GM21367 (cell line): ENCODE data around the gene BICDL2.
"Not testable (repeated sequence)": the region's sequence is repeated elsewhere in the genome, so short reads cannot be mapped to it uniquely, and the experiment has no call there.

Experiments
- ATAC-seq: cut with Tn5 transposase; IDR thresholded peaks from one replicate; pipeline ENCODE4 v1.9.1; 2021; ENCODE audit not compliant: unreplicated experiment

Gene BICDL2

DNA sequence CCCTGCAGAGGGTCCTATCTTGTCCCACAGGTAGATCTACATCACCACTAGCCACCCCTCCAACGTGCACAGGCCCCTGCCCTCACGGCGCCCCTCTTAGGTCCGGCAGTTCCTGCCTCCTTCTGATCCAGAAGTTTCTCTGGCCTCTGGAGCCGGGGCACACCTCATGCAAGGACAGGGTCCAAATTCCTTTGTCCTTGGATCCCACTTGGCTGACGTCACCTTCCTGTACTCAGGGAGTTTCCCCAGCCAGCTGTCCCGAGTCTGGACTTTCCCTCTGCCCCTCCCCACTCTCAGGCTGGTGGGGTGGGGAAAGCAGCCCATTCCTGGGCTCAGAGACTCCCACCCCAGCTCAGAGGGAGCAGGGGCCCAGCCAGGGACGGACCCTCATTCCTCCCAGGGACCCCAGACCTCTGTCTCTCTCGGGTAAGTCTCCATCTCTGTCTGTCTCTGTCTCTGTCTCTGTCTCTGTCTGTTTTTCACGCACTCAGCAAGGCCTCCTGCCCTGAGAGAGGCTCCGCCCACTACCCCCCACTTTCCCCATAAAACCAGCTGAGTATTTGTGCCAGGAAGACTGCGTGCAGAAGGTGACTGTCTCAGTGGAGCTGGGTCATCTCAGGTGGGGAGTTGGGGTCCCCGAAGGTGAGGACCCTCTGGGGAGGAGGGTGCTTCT, 28.5 kb upstream of the BICDL2 start, which contains the start of gene IL32:
Gene IL32, plus strand, starts transcription at position 572 of the 673 bp plus-strand sequence. CDS start 172 bp downstream, outside the sequence.
- no peak for ATAC-seq

DNA sequence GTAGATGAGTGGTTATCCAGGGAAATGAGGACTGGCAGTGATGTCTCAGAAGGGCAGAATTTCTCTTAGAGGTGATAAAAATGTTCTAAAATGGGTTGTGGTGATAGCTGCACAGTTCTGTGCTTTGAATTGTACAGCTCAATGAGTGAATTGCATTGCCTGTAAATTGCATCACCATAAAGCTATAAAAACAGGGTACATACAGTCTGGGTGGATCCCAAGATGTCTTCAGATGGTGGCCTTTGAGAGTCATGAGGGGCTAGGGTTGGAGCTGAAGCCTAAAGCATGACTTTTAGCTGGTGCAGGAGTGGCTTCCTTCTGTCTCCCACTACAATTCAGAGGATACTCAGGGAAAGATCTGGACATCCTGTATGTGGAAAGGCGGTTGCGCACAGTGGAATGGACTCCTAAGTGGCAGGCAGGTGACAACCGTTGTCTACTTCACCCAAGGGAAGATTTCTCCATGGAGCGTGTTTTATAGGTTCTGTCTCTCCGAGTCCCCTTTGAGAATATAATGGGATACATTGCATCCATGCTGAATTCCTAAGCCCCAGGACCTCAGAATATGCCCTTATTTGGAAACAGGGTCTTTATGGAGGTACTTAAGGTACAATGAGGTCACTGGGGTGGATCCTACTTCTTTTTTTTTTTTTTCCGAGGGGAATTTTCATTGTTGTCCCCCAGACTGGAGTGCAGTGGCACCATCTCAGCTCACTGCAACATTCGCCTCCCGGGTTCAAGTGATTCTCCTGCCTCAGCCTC, 27.1 kb upstream of the BICDL2 start:
- ATAC-seq: no peak

- ATAC-seq: no peak
Measured at GRCh38 chr16:3062553-3062952, 25.8 kb upstream of the BICDL2 start.

- ATAC-seq: no peak
Measured at GRCh38 chr16:3060339-3061127, 23.8 kb upstream of the BICDL2 start.

DNA sequence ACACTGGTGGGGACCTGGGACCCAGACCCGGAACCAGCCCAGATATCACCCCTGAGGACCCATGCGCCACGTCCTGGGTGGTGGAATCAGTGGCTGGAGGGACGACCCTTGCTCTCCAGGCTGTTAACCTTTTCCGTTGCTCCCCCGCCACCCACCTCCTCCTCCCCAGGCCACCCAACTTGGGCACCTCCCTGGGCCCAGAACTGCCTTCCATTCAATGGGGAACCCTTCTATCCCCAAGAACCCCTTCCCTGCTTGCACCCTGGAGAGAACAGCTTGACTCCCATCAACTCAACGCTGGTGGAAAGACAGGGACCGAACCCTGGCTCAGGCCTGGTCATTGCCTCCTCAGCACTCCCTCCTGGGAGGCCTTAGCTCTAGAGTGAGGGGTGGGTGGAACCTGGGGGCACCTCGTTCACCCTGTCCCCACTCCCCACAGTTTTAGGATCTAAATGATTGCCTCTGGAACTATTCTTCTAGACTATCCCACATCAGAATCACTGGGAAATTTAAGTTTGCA, 23.0 kb upstream of the BICDL2 start:
- no peak for ATAC-seq

- no peak for ATAC-seq
Measured at GRCh38 chr16:3059041-3059722, 22.4 kb upstream of the BICDL2 start.

DNA sequence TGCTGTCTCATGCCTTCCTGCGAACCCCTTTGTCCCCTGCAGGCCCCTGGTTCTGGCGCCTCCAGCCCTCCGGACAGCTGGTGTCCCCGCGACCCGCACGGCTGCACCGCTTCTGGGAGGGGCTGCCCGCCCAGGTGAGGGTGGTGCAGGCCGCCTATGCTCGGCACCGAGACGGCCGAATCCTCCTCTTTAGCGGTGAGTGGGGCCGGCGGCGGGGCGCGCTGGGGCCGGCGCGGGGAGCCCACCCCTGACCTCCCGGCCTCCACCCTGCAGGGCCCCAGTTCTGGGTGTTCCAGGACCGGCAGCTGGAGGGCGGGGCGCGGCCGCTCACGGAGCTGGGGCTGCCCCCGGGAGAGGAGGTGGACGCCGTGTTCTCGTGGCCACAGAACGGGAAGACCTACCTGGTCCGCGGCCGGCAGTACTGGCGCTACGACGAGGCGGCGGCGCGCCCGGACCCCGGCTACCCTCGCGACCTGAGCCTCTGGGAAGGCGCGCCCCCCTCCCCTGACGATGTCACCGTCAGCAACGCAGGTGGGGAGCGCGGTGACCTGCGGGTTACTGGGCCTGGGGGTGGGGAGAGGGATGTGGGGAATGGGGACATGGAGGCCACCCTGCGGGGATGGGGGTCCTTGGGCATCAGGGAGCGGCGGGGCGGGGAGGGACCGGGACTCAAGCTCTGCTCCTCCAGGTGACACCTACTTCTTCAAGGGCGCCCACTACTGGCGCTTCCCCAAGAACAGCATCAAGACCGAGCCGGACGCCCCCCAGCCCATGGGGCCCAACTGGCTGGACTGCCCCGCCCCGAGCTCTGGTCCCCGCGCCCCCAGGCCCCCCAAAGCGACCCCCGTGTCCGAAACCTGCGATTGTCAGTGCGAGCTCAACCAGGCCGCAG, 21.6 kb upstream of the BICDL2 start:
- ATAC-seq: no peak

GRCh38 chr16:3057181-3058138, 20.7 kb upstream of the BICDL2 start:
- ATAC-seq: no peak

DNA sequence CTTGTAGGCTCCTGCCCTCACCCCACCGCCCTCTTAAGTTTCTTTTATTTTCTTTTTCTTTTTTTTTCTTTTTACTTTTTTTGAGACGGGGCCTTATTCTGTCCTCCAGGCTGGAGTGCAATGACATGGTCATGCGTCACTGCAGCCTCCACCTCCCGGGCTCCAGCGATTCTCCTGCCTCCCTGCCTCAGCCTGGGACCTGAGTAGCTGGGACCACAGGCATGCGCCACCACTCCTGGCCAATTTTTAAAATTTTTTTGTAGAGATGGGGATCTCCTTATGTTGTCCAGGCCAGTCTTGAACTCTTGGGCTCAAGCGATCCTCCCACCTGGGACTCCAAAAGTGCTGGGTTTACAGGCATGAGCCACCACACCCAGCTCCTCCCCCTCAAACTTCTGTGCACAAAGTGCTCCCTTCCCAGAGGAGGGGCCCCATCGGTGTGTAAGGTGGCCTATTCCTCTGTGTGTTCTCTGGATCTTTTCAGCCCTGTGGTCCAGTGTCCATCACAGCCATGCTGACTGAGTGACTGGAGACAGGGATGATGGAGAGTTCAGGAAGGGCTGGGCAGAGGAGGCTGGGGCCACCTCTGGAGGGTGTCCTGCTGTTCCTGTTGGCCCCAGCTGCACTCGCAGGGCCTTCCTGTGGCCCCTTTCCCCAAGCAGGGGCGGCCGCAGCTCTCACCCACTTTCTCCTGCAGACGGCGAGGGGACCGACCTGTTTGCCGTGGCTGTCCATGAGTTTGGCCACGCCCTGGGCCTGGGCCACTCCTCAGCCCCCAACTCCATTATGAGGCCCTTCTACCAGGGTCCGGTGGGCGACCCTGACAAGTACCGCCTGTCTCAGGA, 19.8 kb upstream of the BICDL2 start:
- ATAC-seq: no peak

GRCh38 chr16:3055734-3056115, 19.0 kb upstream of the BICDL2 start:
- ATAC-seq: not testable (repeated sequence)

DNA sequence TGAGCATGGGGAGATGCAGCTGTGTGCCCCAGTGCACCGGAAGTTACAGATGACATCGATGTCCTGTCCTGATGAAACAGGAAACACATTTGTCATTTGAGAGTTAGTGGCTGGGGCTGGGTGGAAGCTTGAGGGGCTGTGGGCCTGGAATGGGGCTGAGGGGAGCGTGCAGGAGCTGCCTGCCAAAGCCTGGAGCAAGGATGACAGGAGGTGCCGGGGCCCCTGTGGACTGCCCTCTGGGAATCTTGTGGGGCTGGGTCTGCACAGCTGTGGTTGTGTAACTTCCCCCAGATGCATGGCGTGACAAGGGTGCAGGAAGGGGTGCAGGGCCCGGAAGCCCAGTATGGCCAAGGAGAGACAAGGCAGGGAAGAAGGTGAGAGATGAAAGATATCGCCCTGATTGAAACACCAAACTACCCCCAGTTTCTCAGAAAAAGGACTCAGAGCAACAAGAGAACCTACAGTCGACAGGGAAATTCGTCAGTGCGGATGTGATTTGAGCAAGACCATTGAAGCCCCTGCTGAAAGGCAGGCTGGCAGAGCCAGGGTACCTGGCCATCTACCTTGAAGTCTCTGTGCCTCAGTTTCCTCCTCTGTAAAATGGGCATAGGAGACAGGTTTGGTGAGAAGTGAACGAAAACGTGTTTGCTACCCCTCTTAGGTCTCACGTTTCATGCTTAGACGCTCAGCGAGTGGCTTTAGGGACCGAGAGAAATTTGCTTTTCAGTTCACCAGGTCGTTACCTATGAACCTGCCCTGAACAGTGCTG, 18.4 kb upstream of the BICDL2 start:
- ATAC-seq: no peak

GRCh38 chr16:3053330-3053710, 16.6 kb upstream of the BICDL2 start:
- ATAC-seq: not testable (repeated sequence)

GRCh38 chr16:3052571-3053329, 16.0 kb upstream of the BICDL2 start:
- ATAC-seq: not testable (repeated sequence)

DNA sequence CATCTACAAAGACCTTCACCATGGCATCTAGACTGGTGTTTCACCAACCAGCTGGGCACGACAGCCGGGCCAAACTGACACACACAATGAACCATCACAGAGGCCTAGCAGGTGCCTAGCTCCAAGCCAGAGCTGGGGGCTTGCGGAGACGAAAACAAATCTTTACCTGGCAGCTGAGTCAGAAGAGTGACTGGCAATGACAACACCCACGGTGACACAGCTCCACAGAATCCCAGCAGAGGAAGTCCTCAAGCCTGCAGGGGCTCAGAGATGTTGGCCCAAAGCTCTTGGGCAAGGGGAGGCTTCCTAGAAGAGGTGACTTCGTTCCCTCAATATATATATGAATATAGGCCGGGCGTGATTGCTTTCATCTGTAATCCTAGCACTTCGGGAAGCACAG, 14.8 kb upstream of the BICDL2 start:
- no peak for ATAC-seq

DNA sequence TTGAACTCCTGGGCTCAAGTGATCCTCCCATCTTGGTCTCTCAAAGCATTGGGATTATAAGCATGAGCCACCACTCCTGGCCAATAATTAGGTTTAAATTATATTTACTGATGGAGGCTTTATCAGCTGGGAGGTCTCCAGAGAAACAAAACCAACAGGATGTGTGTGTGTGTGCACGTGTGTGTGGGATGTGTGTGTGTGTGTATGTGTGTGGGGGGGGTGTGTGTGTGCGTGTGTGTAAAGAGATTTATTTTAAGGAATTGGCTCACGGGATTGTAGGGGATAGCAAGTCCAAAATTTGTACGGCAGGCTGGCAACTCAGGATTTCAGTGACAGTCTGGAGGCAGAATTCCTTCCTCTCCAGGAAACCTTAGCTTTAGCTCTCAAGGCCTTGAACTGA, 14.3 kb upstream of the BICDL2 start:
- ATAC-seq: no peak

GRCh38 chr16:3050487-3050886, 13.7 kb upstream of the BICDL2 start:
- ATAC-seq: no peak
